NB4 (cell line): ENCODE measurements around the gene MRNIP.

Experiments
- DNase-seq: peaks from one replicate; pipeline ENCODE4 v3.0.0; 2010; ENCODE audit warnings: low read depth
- H3K4me3 ChIP-seq: one replicate; pipeline ENCODE4 v1.5.1; 2011; ENCODE audit warnings: mild to moderate bottlenecking, low read depth, low read length, moderate library complexity
- CTCF ChIP-seq: IDR thresholded peaks from one replicate; pipeline ENCODE4 v1.5.1; 2012; ENCODE audit warnings: low read depth, low read length
- MAX ChIP-seq: IDR thresholded peaks from 2 replicates; pipeline ENCODE4 v1.6.1; 2011; ENCODE audit warnings: low read depth, low read length
- MYC ChIP-seq: IDR thresholded peaks from 2 replicates; pipeline ENCODE4 v1.6.1; 2011; ENCODE audit warnings: low read depth, low read length
- POLR2A ChIP-seq: IDR thresholded peaks from 2 replicates; pipeline ENCODE4 v1.6.1; 2011; ENCODE audit warnings: mild to moderate bottlenecking; ENCODE audit not compliant: insufficient read length; ENCODE audit errors: extremely low read depth

MRNIP gene

GRCh38 chr5:179834120-179834519 lies 24.5 kb downstream of the MRNIP start:
- TF ChIP-seq POLR2A (no peak), CTCF (no peak), MAX (no peak), MYC (no peak)
- DNase-seq, result no peak
- H3K4me3 ChIP-seq, result no peak overlapping the region

GRCh38 chr5:179833709-179834070 lies 24.9 kb downstream of the MRNIP start:
- no peak for DNase-seq

GRCh38 chr5:179833056-179833708 lies 25.4 kb downstream of the MRNIP start:
- TF ChIP-seq MAX (no peak), MYC (no peak), CTCF (no peak), POLR2A (no peak)
- H3K4me3 ChIP-seq, result no peak overlapping the region
- no peak for DNase-seq

More at GRCh38 chr5:179833709-179834070, 24.9 kb downstream of the MRNIP start:
- no peak for TF ChIP-seq MAX
- no peak for TF ChIP-seq MYC
- no peak for TF ChIP-seq CTCF
- TF ChIP-seq POLR2A, result no peak
- H3K4me3 ChIP-seq, result no peak overlapping the region

GRCh38 chr5:179832039-179832745 lies 26.4 kb downstream of the MRNIP start:
- no peak for DNase-seq
- no peak overlapping the region for H3K4me3 ChIP-seq
- TF ChIP-seq POLR2A (no peak), MAX (no peak), CTCF (no peak), MYC (no peak)

- no peak overlapping the region for H3K4me3 ChIP-seq
- no peak for TF ChIP-seq MYC
- no peak for TF ChIP-seq POLR2A
- TF ChIP-seq MAX, result no peak
- TF ChIP-seq CTCF, result no peak
- DNase-seq, result no peak
Measured at GRCh38 chr5:179830818-179831468, 27.7 kb downstream of the MRNIP start.
